ENCODE results near the gene MYL5.
"Not testable (repeated sequence)": the region's sequence is repeated elsewhere in the genome, so short reads cannot be mapped to it uniquely, and the experiment has no call there.

Gene MYL5

GRCh38 chr4:687048-687970 lies 13.0 kb downstream of the MYL5 start:
- DNase-seq, result no peak

- no peak for DNase-seq
Measured at GRCh38 chr4:687971-688853, 13.9 kb downstream of the MYL5 start.

DNA sequence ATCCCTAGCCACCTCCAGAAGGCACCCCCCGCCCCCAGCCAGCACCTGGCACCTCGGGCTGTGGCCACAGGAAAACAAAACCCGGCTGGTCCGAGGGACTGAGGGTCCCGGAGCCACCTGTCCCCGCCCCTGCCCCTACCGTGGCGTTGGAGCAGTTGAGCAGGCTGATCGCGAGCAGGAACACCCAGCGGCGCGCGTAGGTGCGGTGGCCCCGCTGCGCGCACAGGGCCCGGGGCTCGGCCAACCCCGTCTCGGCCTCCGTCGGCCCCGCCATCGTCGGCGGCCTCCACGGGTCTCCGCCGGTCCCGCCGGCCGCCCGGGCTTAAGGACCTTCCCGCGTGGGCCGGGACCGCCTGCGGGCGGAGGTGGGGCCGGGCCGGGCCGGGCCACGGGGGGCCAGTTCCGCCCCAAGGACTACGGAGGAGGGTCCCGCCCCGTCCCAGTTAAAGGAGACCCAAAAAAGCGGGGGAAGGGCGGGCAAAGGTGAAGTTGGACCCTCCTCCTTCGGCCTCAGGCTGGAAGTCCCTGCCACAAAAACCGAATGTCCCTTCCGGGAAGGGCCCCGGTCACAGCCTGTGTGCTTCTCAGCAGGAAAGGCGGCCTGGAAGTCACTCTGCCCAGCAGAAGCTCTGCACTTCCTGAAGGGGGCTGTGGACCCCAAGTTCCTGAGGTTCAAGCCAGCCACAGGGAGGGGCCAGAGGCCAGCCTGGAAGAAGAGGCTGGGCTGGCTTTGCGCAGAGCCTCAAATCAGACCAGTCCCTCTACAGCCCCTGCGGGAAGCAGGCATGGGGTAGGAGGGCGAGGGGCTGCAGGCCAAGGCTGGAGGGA lies 14.7 kb downstream of the MYL5 start, which contains the start of gene SLC49A3:
TSS of gene SLC49A3 (minus strand) at position 298 of the 828 bp plus-strand sequence. CDS start at position 274, 24 bp downstream.
- DNase-seq, result no peak

- no peak for DNase-seq
Measured at GRCh38 chr4:689723-690122, 15.4 kb downstream of the MYL5 start.

DNA sequence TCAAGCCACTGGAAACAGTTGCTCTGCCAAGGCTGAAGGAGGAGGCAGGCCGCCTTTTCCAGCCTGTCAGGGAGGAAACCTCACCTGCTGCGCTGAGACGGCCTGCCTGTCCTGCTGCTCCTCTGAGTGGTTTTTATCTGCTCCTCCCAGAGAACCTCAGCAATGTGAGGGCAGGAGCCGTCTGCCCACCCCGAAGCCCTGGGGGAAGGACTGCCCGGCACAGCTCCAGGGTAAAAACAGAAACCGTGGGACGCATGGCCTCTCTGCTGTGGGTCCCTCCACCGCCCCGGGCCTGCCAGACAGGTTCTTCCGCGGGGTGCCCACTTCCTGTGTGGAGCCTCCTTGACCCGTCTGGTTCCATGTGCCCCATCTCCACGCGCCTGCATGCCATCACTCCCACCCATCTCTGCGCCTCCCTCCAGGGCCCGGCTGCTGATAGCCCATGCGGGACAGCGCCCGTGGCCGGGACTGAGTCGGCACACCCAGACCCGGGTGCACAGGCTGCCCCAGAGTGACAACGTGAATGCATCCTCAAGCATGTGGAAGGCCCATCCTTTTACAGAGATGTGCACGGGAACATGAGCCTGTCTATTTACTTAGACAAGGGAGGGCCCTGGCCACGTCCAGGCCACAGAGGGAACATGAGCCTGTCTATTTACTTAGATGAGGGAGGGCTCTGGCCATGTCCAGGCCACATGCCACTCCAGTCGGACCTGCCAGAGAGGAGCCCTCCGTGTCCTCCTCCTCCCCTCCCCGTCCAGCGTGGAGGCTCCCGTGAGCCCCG lies 18.6 kb downstream of the MYL5 start:
- DNase-seq, result peak in 1 of 3 experiments; percentile 21

- not testable (repeated sequence) for DNase-seq
Measured at GRCh38 chr4:694341-694940, 20.1 kb downstream of the MYL5 start.

GRCh38 chr4:699816-700580 lies 25.7 kb downstream of the MYL5 start:
- no peak for DNase-seq

- DNase-seq, result no peak
Measured at GRCh38 chr4:700587-701264, 26.4 kb downstream of the MYL5 start.

- no peak for DNase-seq
Measured at GRCh38 chr4:702618-703048, 28.3 kb downstream of the MYL5 start.

GRCh38 chr4:703336-704197 lies 29.2 kb downstream of the MYL5 start:
- no peak for DNase-seq

- no peak for DNase-seq
Measured at GRCh38 chr4:704198-704891, 30.0 kb downstream of the MYL5 start.

- DNase-seq, result no peak
Measured at GRCh38 chr4:704971-705277, 30.6 kb downstream of the MYL5 start.

- peak; percentile 91 to 98 (median 95) for DNase-seq
Measured at GRCh38 chr4:705278-706082, 31.1 kb downstream of the MYL5 start, which contains the start of gene PCGF3. TSS of gene PCGF3 (plus strand) at chr4:705832. CDS start at chr4:733681, 27,849 bp downstream.

GRCh38 chr4:706083-706633 lies 31.8 kb downstream of the MYL5 start:
- DNase-seq, result not testable (repeated sequence)

- DNase-seq, result no peak
Measured at GRCh38 chr4:706834-707598, 32.7 kb downstream of the MYL5 start.

- no peak for DNase-seq
Measured at GRCh38 chr4:707929-708630, 33.7 kb downstream of the MYL5 start.

All from NCI-H1417 (cell line).